Gastrocnemius medialis (tissue), 4 donors: Measurements from ENCODE around the gene FXYD2.

ENCODE experiments used
- POLR2A ChIP-seq, 2 donors: fragments of 450-650 bp; IDR thresholded peaks; one replicate each; pipeline ENCODE4 v1.6.1; 2017; ENCODE audit warnings: antibody characterized with exemption in 2 of 2, mild to moderate bottlenecking in 2 of 2, moderate library complexity in 2 of 2
- TF ChIP-seq, protein P1 (sequence below), 5 experiments: fragments of 450-650 bp in 3 of 5; fragments of 200-600 bp in 2 of 5; sonication (generic) in 2 of 5; IDR thresholded peaks in 4 of 5; conservative IDR thresholded peaks in 1 of 5; 1 replicate in 4 of 5; 2 replicates in 1 of 5; pipeline ENCODE4 v1.5.1; 2016 to 2019; ENCODE audit warnings: antibody characterized with exemption in 5 of 5, mild to moderate bottlenecking in 3 of 5, moderate library complexity in 3 of 5

- TF ChIP-seq, protein P1, sequence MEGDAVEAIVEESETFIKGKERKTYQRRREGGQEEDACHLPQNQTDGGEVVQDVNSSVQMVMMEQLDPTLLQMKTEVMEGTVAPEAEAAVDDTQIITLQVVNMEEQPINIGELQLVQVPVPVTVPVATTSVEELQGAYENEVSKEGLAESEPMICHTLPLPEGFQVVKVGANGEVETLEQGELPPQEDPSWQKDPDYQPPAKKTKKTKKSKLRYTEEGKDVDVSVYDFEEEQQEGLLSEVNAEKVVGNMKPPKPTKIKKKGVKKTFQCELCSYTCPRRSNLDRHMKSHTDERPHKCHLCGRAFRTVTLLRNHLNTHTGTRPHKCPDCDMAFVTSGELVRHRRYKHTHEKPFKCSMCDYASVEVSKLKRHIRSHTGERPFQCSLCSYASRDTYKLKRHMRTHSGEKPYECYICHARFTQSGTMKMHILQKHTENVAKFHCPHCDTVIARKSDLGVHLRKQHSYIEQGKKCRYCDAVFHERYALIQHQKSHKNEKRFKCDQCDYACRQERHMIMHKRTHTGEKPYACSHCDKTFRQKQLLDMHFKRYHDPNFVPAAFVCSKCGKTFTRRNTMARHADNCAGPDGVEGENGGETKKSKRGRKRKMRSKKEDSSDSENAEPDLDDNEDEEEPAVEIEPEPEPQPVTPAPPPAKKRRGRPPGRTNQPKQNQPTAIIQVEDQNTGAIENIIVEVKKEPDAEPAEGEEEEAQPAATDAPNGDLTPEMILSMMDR (IDR thresholded peaks at IDR 0.05 in 4 of 5, conservative IDR thresholded peaks at IDR 0.05 in 1 of 5) = no peak
- TF ChIP-seq POLR2A (IDR thresholded peaks at IDR 0.05) = no peak
Measured at GRCh38 chr11:117814204-117814765, 10.3 kb downstream of the FXYD2 start.
